Testis (tissue), 2 donors: Measurements from ENCODE around the gene HSPH1.

Source experiments
- POLR2A ChIP-seq: fragments of 450-650 bp; IDR thresholded peaks from one replicate; pipeline ENCODE4 v1.6.1; 2017; ENCODE audit warnings: antibody characterized with exemption, mild to moderate bottlenecking, moderate library complexity
- TF ChIP-seq, protein P1 (sequence below), 3 experiments: fragments of 450-650 bp in 2 of 3; fragments of 200-600 bp in 1 of 3; sonication (generic) in 1 of 3; IDR thresholded peaks; one replicate each; pipeline ENCODE4 v1.5.1; 2016 to 2019; ENCODE audit warnings: antibody characterized with exemption in 3 of 3, mild to moderate bottlenecking in 2 of 3, moderate library complexity in 1 of 3

- TF ChIP-seq, protein P1, sequence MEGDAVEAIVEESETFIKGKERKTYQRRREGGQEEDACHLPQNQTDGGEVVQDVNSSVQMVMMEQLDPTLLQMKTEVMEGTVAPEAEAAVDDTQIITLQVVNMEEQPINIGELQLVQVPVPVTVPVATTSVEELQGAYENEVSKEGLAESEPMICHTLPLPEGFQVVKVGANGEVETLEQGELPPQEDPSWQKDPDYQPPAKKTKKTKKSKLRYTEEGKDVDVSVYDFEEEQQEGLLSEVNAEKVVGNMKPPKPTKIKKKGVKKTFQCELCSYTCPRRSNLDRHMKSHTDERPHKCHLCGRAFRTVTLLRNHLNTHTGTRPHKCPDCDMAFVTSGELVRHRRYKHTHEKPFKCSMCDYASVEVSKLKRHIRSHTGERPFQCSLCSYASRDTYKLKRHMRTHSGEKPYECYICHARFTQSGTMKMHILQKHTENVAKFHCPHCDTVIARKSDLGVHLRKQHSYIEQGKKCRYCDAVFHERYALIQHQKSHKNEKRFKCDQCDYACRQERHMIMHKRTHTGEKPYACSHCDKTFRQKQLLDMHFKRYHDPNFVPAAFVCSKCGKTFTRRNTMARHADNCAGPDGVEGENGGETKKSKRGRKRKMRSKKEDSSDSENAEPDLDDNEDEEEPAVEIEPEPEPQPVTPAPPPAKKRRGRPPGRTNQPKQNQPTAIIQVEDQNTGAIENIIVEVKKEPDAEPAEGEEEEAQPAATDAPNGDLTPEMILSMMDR (IDR thresholded peaks at IDR 0.05) = no peak
- no peak for TF ChIP-seq POLR2A
Observed at GRCh38 chr13:31090961-31091624, 70.6 kb downstream of the HSPH1 start.
